HepG2 (cell line): ENCODE measurements around the gene TGIF1. TPM values are rescaled to one million over a fixed set of nuclear protein-coding genes. Genes with fewer than 3 reads are reported as not detected.

ENCODE experiments used
- ATAC-seq: fragments of 200-7000 bp; cut with Tn5 transposase; 3 replicates; pipeline ENCODE4 v1.9.1; 2020; ENCODE audit warnings: mild to moderate bottlenecking, moderate library complexity
- BruUV-seq: library from RNA; stranded (reverse); fragments of 400-500 nt; replicated peaks from 2 replicates; lab custom pipeline; 2021; lab: Mats Ljungman, UMichigan
- CTCF ChIA-PET: fragments of 300-600 bp; formaldehyde crosslinking; extraction: SDS; loops from one replicate; lab custom pipeline; 2021; ENCODE audit warnings: low total read pairs, inconsistent platforms, low intra/inter-chr PET ratio; lab: Yijun Ruan, JAX
- POLR2A ChIA-PET: fragments of 350-600 bp; sonication (Branson Sonifier 250); formaldehyde crosslinking; loops from one replicate; lab custom pipeline; 2020; ENCODE audit warnings: antibody characterized with exemption, inconsistent platforms; lab: Yijun Ruan, JAX
- DNase-seq: peaks from one replicate; pipeline ENCODE4 v3.0.0-alpha.2; 2015; ENCODE audit warnings: low spot score
- FAIRE-seq: peaks from 3 replicates; lab custom pipeline; 2011; peaks lifted over from hg19 to GRCh38; lab: Jason Lieb, UNC
- H2AFZ ChIP-seq: one replicate; pipeline ENCODE4 v1.6.1; 2011; ENCODE audit warnings: low read length, inconsistent platforms
- H3K27ac ChIP-seq: fragments of 300-600 bp; 3 replicates; pipeline ENCODE4 v1.8.0; 2011; ENCODE audit warnings: mixed run types, mild to moderate bottlenecking, mixed read lengths, low read length, inconsistent platforms; ENCODE audit not compliant: insufficient read depth; ENCODE audit errors: extremely low read length
- H3K27me3 ChIP-seq, 2 experiments: fragments of 200-600 bp in 1 of 2; 2 replicates in 1 of 2; 3 replicates in 1 of 2; pipeline versions ENCODE4 v1.6.0 to v1.8.0; 2011; ENCODE audit warnings: low read length in 2 of 2, mild to moderate bottlenecking in 2 of 2, moderate library complexity in 2 of 2, inconsistent platforms in 1 of 2; ENCODE audit not compliant: insufficient read depth in 2 of 2, control insufficient read depth in 1 of 2
- H3K36me3 ChIP-seq, 2 experiments: fragments of 200-600 bp in 1 of 2; replicated peaks in 1 of 2; 2 replicates in 1 of 2; 3 replicates in 1 of 2; pipeline versions ENCODE4 v1.5.1 to v1.8.0; 2011; ENCODE audit warnings: low read length in 2 of 2, inconsistent platforms in 1 of 2; ENCODE audit not compliant: insufficient read depth in 2 of 2, control insufficient read depth in 1 of 2
- H3K4me1 ChIP-seq: 2 replicates; pipeline ENCODE4 v1.5.1; 2012; ENCODE audit warnings: low read length, inconsistent platforms; ENCODE audit not compliant: insufficient read depth
- H3K4me2 ChIP-seq: 2 replicates; pipeline ENCODE4 v1.6.0; 2011; ENCODE audit warnings: low read depth, low read length, inconsistent platforms
- H3K4me3 ChIP-seq, 3 experiments: fragments of 200-600 bp in 1 of 3; sonication (generic), shearing (Covaris generic) in 1 of 3; replicated peaks in 1 of 3; 2 replicates each; pipeline ENCODE4 v1.5.1; 2011 to 2016; ENCODE audit warnings: low read length in 3 of 3, inconsistent platforms in 2 of 3, low read depth in 2 of 3, mild to moderate bottlenecking in 2 of 3, control low read depth in 1 of 3, mixed read lengths in 1 of 3; ENCODE audit not compliant: insufficient read depth in 1 of 3
- H3K79me2 ChIP-seq: one replicate; pipeline ENCODE4 v1.6.1; 2011; ENCODE audit warnings: low read length, inconsistent platforms; ENCODE audit not compliant: insufficient read depth
- H3K9ac ChIP-seq: 2 replicates; pipeline ENCODE4 v1.6.0; 2011; ENCODE audit warnings: mild to moderate bottlenecking, low read depth, low read length, inconsistent platforms; ENCODE audit not compliant: insufficient read depth
- H3K9me3 ChIP-seq: 2 replicates; pipeline ENCODE4 v1.5.1; 2012; ENCODE audit warnings: mild to moderate bottlenecking, low read length
- H4K20me1 ChIP-seq: 2 replicates; pipeline ENCODE4 v1.6.0; 2011; ENCODE audit warnings: inconsistent platforms, mild to moderate bottlenecking, low read length, moderate library complexity; ENCODE audit not compliant: insufficient read depth
- EP300 ChIP-seq, 3 experiments: sonication (generic) in 1 of 3; formaldehyde crosslinking in 1 of 3; IDR thresholded peaks; 2 replicates each; pipeline versions ENCODE4 v1.5.1 to v1.6.1; 2011 to 2020; ENCODE audit warnings: low read depth in 2 of 3, low read length in 2 of 3, borderline replicate concordance in 1 of 3, improper control_type of control experiment in 1 of 3, mild to moderate bottlenecking in 1 of 3, missing genetic modification reagents in 1 of 3, moderate library complexity in 1 of 3
- RBM39 ChIP-seq: fragments of 200-400 bp; formaldehyde crosslinking; IDR thresholded peaks from one replicate; pipeline ENCODE4 v1.6.1; 2018; ENCODE audit warnings: antibody characterized with exemption, mild to moderate bottlenecking, low read depth, low read length; ENCODE audit not compliant: poor library complexity, severe bottlenecking
- ZNF251 ChIP-seq: sonication (generic); formaldehyde crosslinking; IDR thresholded peaks from 2 replicates; pipeline ENCODE4 v1.9.0; 2021; ENCODE audit warnings: mild to moderate bottlenecking, missing genetic modification reagents
- ZNF879 ChIP-seq: sonication (generic); formaldehyde crosslinking; IDR thresholded peaks from 2 replicates; pipeline ENCODE4 v1.8.1; 2023; ENCODE audit warnings: missing genetic modification reagents
- WGBS: methylation state at CpG from one replicate; pipeline ENCODE4 v1.1.6; 2017; ENCODE audit warnings: low lambda C conversion rate; 5-methylcytosine and 5-hydroxymethylcytosine counted together
- in situ Hi-C: cut with HindIII; loops from 2 replicates; pipeline ENCODE4 v1.10.0; 2017; ENCODE audit warnings: low pct_unique_long_range_greater_than_20kb; ENCODE audit not compliant: extremely low pct_ligation_motif_present
- intact Hi-C: fragments of 100-400 bp; cut with micrococcal nuclease; formaldehyde crosslinking; loops from one replicate; pipeline ENCODE4 v1.10.0; 2022; ENCODE audit not compliant: unreplicated experiment
- polyA plus RNA-seq, 8 experiments: library from polyadenylated mRNA; depleted of rRNA in 3 of 8; stranded (reverse) in 7 of 8; unstranded in 1 of 8; fragments of >200 nt; fragmentation: Illumina TruSeq in 4 of 8; extraction: Trizol in 4 of 8; gene quantifications; 2 replicates each; pipeline versions ENCODE4 v1.2.1 to v1.2.3, GENCODE V29; 2011 to 2016; ENCODE audit warnings: low read depth in 4 of 8, missing spikeins in 1 of 8, mixed read lengths in 1 of 8; ENCODE audit not compliant: insufficient read depth in 1 of 8
- total RNA-seq, 5 experiments: library from RNA; depleted of rRNA; stranded (reverse); fragments of >200 nt; fragmentation: Illumina TruSeq; extraction: Trizol; gene quantifications; 2 replicates each; pipeline ENCODE4 v1.2.3, GENCODE V29; 2016; ENCODE audit warnings: low read depth in 1 of 5
- TF ChIP-seq, protein P1 (sequence below): IDR thresholded peaks from 2 replicates; pipeline ENCODE4 v1.6.1; 2016
- TF ChIP-seq, protein P2 (sequence below): sonication (generic); formaldehyde crosslinking; IDR thresholded peaks from 2 replicates; pipeline ENCODE4 v1.4.0; 2020; ENCODE audit warnings: low read depth, mild to moderate bottlenecking, missing genetic modification reagents

TGIF1 gene
- total and polyA plus RNA-seq, 2 of the 13 experiments (the other 11 are each of a cell fraction or from before 2014, with no cell fraction given) = 50.0 to 76.1 TPM

DNA sequence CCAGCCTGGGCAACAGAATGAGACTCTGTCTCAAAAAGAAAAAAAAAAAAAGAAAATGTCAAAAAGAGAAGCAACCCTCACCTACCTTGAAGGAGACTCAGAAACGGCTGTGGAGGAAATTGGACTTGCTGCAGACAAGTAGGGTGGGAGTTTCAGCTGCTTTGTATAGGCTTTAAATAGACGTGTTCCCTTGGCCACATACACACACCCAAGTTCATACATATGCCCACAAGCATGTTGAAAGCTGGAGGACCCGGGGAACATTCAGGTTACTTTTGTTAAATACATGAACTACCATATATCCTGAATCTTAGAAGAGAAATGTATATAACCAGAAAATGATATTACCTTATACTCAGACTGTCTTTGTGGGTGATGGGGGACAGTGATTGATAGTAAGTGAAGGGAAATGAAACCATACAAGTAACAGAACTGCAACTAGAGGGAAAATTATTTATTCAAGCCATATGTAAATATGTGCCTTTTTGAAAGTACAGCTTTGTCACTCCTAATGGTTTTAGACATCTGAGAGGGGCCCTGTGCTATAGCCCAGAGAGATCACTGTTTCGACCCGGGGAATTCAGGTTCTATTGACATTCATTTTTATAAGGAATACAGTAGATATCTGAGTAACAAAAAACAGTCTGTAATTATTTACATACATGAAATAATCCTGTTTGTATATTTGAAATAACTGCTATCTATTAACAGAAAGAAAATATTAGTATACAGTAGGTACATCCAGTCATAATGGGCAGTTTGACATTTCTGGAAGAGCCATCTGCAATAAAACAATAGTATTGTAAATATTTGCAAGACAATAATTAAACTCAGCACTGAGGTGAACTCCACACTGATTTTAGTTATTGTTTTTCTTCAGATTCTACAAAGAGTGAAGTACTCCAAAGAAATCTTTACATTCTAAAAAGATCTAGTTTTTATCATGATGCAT, 48.0 kb upstream of the TGIF1 start:
- ATAC-seq (no peak), FAIRE-seq (no peak), DNase-seq (no peak)
- POLR2A ChIA-PET = no interaction called here
- intact Hi-C loops = no loop called here
- Histone ChIP-seq H2AFZ (no peak overlapping the region), H3K36me3 (no peaks in the 10 kb centered on the region), H3K4me1 (no peaks in the 10 kb centered on the region), H3K27ac (no peak overlapping the region), H3K4me2 (no peak overlapping the region), H3K9me3 (no peaks in the 10 kb centered on the region), H3K79me2 (no peaks in the 10 kb centered on the region), H3K9ac (no peak overlapping the region), H3K4me3 (no peak overlapping the region), H4K20me1 (no peaks in the 10 kb centered on the region), H3K27me3 (no peaks in the 10 kb centered on the region)
- CTCF ChIA-PET = no interaction called here
- WGBS = 9% methylated on average over 5 of the region's 5 CpGs
- in situ Hi-C loops = no loop called here
- TF ChIP-seq EP300 (IDR thresholded peaks at IDR 0.05; ENCODE audit: low read depth in 2 of 2, low read length in 2 of 2) (no peak), EP300 (CRISPR knock-in tag; IDR thresholded peaks at IDR 0.05; ENCODE audit: borderline replicate concordance) (no peak), ZNF251 (CRISPR knock-in tag) (no peak)
- BruUV-seq = no TSS peak

DNA sequence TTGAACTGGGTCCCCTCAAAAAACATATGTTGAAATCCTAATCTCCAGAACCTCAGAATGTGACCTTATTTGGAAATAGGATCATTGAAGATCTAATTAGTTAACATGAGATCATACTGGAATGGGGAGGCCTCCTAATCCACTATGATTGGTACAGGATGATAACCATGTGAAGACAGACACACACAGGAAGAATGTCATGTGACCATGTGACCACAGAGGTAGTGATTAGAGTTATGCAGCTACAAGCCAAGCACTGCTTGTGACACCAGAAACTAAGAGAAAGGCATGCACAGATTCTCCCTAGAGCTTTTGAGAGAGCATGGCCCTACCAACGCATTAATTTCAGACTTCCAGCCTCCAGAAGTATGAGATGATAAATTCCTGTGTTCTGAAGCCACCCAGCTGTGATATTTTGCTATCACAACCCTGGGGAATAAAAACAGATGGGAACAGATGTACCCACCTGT, 47.0 kb upstream of the TGIF1 start:
- H3K9me3 ChIP-seq = no peaks in the 10 kb centered on the region
- in situ Hi-C loops (no loop called here), intact Hi-C loops (no loop called here)
- H3K4me3 ChIP-seq = no peak overlapping the region
- no peaks in the 10 kb centered on the region for H3K27me3 ChIP-seq
- 14% methylated on average over 1 of the region's 1 CpG for WGBS
- no TSS peak for BruUV-seq
- no peak overlapping the region for H2AFZ ChIP-seq
- no peak overlapping the region for H3K9ac ChIP-seq
- H3K36me3 ChIP-seq = no peaks in the 10 kb centered on the region
- no peak for FAIRE-seq
- ChIA-PET CTCF (no interaction called here), POLR2A (no interaction called here)
- no peak for DNase-seq
- H3K79me2 ChIP-seq = no peaks in the 10 kb centered on the region
- no peaks in the 10 kb centered on the region for H3K4me1 ChIP-seq
- H3K27ac ChIP-seq = no peak overlapping the region
- no peak for ATAC-seq
- no peaks in the 10 kb centered on the region for H4K20me1 ChIP-seq
- H3K4me2 ChIP-seq = no peak overlapping the region
- TF ChIP-seq, protein P1, sequence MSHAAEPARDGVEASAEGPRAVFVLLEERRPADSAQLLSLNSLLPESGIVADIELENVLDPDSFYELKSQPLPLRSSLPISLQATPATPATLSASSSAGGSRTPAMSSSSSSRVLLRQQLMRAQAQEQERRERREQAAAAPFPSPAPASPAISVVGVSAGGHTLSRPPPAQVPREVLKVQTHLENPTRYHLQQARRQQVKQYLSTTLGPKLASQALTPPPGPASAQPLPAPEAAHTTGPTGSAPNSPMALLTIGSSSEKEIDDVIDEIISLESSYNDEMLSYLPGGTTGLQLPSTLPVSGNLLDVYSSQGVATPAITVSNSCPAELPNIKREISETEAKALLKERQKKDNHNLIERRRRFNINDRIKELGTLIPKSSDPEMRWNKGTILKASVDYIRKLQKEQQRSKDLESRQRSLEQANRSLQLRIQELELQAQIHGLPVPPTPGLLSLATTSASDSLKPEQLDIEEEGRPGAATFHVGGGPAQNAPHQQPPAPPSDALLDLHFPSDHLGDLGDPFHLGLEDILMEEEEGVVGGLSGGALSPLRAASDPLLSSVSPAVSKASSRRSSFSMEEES (CRISPR knock-in tag) = no peak
- TF ChIP-seq RBM39 (no peak), ZNF879 (CRISPR knock-in tag) (no peak)
- TF ChIP-seq, protein P2, sequence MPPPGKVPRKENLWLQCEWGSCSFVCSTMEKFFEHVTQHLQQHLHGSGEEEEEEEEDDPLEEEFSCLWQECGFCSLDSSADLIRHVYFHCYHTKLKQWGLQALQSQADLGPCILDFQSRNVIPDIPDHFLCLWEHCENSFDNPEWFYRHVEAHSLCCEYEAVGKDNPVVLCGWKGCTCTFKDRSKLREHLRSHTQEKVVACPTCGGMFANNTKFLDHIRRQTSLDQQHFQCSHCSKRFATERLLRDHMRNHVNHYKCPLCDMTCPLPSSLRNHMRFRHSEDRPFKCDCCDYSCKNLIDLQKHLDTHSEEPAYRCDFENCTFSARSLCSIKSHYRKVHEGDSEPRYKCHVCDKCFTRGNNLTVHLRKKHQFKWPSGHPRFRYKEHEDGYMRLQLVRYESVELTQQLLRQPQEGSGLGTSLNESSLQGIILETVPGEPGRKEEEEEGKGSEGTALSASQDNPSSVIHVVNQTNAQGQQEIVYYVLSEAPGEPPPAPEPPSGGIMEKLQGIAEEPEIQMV (CRISPR knock-in tag) = no peak
